Measurements from ENCODE around the gene PSMD9.
"Not testable (repeated sequence)": the region's sequence is repeated elsewhere in the genome, so short reads cannot be mapped to it uniquely, and the experiment has no call there.

Gene PSMD9

DNA sequence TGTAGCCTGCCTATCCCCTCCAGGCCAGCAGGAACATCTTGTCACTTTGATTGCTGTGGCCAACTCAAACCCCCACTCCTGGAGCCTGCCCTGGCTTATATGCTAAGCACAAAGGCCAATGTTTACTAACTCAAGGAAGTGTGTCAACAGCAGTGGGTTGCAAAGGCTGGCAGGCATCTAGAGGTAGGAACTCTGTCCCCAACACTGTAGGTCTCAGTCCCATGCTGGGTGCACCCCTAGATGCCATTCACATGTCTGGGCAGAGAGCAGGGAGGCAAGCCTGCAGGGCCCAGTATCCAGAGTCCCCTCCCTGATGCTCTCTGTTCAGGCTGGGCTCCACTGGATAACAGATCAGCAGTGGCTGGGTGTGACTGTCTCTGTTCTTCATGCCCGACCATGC lies 28.3 kb upstream of the PSMD9 start:
- DNase-seq: no peak
- no peak overlapping the region for H3K4me3 ChIP-seq (ENCODE audit: low read depth, low read length)
- H3K27me3 ChIP-seq: no peaks in the 10 kb centered on the region
- H3K36me3 ChIP-seq: no peaks in the 10 kb centered on the region
- peaks cover 6% of the 10 kb centered on the region; the same call in 1 of the 2 replicates for H3K4me1 ChIP-seq
- TF ChIP-seq, protein P1, sequence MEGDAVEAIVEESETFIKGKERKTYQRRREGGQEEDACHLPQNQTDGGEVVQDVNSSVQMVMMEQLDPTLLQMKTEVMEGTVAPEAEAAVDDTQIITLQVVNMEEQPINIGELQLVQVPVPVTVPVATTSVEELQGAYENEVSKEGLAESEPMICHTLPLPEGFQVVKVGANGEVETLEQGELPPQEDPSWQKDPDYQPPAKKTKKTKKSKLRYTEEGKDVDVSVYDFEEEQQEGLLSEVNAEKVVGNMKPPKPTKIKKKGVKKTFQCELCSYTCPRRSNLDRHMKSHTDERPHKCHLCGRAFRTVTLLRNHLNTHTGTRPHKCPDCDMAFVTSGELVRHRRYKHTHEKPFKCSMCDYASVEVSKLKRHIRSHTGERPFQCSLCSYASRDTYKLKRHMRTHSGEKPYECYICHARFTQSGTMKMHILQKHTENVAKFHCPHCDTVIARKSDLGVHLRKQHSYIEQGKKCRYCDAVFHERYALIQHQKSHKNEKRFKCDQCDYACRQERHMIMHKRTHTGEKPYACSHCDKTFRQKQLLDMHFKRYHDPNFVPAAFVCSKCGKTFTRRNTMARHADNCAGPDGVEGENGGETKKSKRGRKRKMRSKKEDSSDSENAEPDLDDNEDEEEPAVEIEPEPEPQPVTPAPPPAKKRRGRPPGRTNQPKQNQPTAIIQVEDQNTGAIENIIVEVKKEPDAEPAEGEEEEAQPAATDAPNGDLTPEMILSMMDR (IDR thresholded peaks at IDR 0.05; ENCODE audit: low read depth, low read length): no peak
- H3K9me3 ChIP-seq: no peaks in the 10 kb centered on the region

DNA sequence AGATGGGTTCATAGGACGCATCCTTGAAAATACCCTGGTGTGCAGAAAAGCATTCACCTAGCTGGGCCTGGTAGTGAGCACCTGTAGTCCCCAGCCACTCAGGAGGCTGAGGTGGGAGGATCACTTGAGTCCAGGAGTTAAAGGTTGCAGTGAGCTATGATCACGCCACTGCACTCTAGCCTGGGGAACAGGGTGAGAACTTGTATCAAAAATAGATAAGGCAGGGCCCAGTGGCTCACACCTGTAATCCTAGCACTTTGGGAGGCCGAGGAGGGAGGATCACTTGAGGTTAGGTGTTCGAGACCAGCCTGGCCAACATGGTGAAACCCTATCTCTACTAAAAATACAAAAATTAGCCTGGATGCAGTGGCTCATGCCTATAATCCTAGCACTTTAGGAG lies 27.9 kb upstream of the PSMD9 start:
- not testable (repeated sequence) for H3K36me3 ChIP-seq; DNase-seq; H3K9me3 ChIP-seq; H3K27me3 ChIP-seq; H3K4me3 ChIP-seq (ENCODE audit: low read depth, low read length); H3K4me1 ChIP-seq

DNA sequence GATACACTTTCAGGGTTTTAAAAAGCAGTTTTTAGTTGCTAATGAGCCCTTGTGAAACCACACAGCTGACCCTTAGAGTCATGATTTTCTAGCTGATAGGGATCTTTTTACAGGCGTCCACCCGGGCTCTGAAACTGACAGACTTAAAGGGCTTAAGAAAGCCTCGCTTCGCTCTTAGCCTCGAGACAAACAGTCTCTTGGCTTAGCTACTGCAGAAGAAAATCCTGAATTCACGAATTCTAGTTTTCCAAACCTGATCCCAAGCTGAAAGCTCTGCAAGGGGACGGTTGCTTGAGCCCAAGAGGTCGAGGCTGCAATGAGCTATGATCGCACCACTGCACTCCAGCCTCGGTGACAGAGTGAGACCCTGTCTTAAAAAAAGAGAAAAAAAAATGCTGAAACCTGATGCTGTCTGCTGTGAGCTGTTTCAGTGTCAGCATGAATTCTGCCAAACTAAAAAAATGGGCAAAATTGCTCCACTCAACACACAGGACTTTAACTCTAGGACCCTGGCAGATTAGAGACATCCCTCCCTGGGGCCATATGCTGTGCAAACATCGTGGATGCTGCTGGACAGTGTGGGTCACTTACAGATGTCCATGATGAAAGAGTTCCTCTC lies 26.8 kb upstream of the PSMD9 start:
- DNase-seq: no peak
- TF ChIP-seq, protein P1 (IDR thresholded peaks at IDR 0.05; ENCODE audit: low read depth, low read length): no peak
- H3K4me3 ChIP-seq (ENCODE audit: low read depth, low read length): no peak overlapping the region
- H3K4me1 ChIP-seq: peaks cover 6% of the 10 kb centered on the region; the same call in 1 of the 2 replicates
- no peaks in the 10 kb centered on the region for H3K27me3 ChIP-seq
- H3K9me3 ChIP-seq: no peaks in the 10 kb centered on the region
- H3K36me3 ChIP-seq: no peaks in the 10 kb centered on the region

DNA sequence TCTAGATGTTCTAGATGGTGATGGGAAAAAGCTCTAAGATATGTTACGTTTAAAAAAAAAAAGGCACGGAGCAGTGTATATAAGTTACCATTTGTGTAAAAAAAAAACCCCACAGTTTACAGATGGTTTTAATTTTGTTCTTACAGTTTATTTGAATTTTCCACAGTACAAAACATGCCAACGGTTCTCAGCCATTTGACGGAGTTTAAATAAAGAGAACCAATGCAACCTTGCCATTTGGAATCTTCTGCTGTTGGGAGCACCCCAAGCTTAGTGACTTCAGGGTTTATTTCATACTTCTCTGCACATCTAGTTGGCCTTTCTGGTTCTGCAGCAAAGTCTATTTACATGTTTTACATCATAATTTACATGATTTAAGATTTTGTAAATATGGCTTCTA lies 22.3 kb upstream of the PSMD9 start:
- H3K4me3 ChIP-seq (ENCODE audit: low read depth, low read length): no peak overlapping the region
- DNase-seq: no peak
- H3K36me3 ChIP-seq: no peaks in the 10 kb centered on the region
- peaks cover 6% of the 10 kb centered on the region; the same call in 1 of the 2 replicates for H3K4me1 ChIP-seq
- H3K27me3 ChIP-seq: no peaks in the 10 kb centered on the region
- TF ChIP-seq, protein P1 (IDR thresholded peaks at IDR 0.05; ENCODE audit: low read depth, low read length): no peak
- no peaks in the 10 kb centered on the region for H3K9me3 ChIP-seq

DNA sequence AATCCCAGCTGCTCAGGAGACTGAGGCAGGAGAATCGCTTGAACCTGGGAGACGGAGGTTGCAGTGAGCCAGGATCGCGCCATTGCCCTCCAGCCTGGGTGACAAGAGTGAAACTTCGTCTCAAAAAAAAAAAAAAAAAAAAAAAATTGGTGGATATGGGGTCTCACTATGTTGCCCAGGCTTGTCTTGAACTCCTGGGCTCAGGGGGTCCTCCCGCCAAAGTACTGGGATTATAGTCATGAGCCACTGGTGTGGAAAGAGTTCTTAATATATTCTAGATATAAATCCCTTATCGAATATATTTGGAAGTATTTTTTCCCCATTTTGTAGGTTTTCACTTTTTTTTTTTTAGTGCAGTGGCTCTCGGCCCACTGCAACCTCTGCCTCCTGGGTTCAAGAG lies 19.4 kb upstream of the PSMD9 start:
- not testable (repeated sequence) for H3K27me3 ChIP-seq; H3K9me3 ChIP-seq; H3K4me3 ChIP-seq (ENCODE audit: low read depth, low read length); DNase-seq; H3K36me3 ChIP-seq; H3K4me1 ChIP-seq

DNA sequence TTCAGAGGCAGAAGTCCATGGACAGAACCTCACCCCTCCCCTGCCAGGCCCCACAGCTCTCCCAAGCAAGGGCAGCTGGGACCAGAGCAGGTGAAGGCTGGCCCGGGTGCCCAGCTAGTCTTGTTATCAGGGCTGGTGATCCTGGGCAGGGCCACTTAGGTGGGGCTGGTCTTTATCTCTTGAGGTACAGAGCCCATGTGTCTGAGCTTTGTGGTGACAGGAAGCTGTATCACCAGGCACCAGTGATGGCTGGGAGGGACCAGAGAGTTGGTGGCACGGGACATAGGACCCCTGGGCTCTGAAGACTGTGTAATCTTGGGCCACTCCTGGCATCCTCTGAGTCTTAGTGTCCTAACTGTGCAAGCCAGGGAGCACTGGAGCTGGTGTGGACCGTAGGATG lies 17.1 kb upstream of the PSMD9 start:
- H3K36me3 ChIP-seq: no peaks in the 10 kb centered on the region
- H3K4me3 ChIP-seq (ENCODE audit: low read depth, low read length): no peak overlapping the region
- DNase-seq: no peak
- H3K4me1 ChIP-seq: peaks cover 6% of the 10 kb centered on the region
- H3K27me3 ChIP-seq: no peaks in the 10 kb centered on the region
- TF ChIP-seq, protein P1 (IDR thresholded peaks at IDR 0.05; ENCODE audit: low read depth, low read length): no peak
- no peaks in the 10 kb centered on the region for H3K9me3 ChIP-seq

DNA sequence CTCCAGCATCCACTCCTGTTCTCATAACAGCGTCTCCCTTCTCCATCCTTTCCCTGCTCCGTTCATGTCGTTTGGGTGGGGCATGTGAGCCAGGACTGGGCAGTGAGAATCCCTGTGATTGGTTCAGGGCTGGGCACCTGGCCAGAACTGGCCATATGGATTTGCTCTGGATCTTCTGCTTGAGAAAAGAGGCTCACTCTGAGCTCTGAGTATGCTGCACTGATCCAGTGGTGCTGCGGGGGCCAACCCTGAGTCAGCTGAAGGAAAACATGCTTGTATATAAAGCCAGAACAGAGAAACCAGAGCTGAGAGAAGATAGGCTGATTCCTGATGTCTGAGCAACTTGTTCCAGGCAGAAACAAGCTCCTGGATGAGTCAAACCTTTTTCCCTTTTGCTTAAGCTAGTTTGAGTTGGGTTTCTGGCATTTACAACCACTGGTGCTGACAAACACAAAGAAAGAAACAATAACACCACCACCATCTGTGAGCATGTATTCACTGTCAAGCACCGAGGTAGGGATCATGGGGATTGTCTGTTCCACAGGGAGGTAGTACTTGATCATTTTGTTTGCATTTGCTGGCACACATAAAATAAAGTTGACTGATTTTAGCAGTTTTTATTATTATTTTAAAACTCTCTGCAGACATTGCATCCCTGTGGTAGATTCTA lies 15.9 kb upstream of the PSMD9 start:
- peak; percentile 93 for DNase-seq
- peaks cover 6% of the 10 kb centered on the region for H3K4me1 ChIP-seq
- H3K4me3 ChIP-seq (ENCODE audit: low read depth, low read length): peak overlapping the region; percentile 45
- H3K27me3 ChIP-seq: no peaks in the 10 kb centered on the region
- H3K9me3 ChIP-seq: no peaks in the 10 kb centered on the region
- TF ChIP-seq, protein P1 (IDR thresholded peaks at IDR 0.05; ENCODE audit: low read depth, low read length): no peak
- H3K36me3 ChIP-seq: no peaks in the 10 kb centered on the region

Data from BE2C (cell line).